NCI-H1105 (cell line): Measurements from ENCODE around the gene PNMA8A.

Experiments used
- DNase-seq: peaks from one replicate; lab custom pipeline; 2025; lab: John Stamatoyannopoulos, UW

Gene PNMA8A

GRCh38 chr19:46428239-46429135 lies 42.9 kb downstream of the PNMA8A start, which contains the start of gene PNMA8C:
TSS of gene PNMA8C (minus strand) at chr19:46428936. CDS start at chr19:46428359, 577 bp downstream.
- DNase-seq, result peak; percentile 85

- no peak for DNase-seq
These were observed 43.8 kb downstream of the PNMA8A start for GRCh38 chr19:46427518-46428045.

DNA sequence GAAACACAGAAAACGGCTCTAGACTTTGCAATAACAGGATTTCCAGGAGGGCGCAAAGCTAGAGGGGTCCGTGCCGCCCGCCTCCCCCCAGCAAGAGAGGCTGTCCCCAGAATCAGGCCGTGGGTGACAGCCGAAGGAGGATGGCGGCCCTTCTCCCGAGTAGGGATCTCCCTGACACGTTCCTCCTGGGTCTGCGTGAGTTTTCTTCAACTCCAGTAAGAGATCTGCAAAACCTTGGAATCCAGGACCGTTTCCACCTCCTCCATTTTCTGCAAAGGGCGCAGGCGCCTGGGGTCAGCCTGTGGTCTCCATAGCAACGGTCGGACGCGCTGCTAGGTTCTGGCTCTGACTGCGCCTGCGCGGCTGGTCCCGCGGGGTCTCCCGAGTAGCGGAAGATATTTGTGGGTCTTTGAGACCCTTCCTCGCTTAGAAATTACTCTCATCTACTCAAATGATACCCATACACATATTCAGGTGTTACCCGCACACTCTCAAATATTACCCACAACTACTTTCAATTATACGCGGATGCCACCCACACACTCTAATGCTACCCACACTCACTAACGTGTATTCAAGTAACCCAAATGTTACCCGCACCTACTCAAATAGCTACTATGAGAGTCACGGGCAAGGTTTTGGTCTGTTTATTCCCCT lies 44.7 kb downstream of the PNMA8A start:
- DNase-seq, result peak; percentile 61

GRCh38 chr19:46426035-46426505 lies 45.3 kb downstream of the PNMA8A start:
- peak; percentile 58 for DNase-seq

DNA sequence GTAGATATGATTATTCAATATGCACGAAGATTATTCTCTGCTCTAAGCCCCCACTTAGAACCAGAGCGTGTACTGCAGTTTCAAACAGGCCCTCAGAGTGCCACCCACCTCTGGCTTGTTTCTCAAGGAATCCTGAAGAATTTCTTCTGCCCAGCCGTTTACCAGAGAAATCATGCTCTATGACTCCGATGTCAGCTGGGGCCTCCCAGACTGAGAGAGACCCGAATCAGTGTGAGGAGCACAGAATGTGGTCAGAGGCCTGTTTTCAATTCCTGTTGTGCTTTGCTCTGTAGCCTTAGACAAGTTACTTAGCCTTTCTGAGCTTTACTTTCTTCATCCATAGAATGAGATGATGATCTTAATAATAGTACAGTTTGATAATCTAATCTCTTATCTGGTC lies 48.2 kb downstream of the PNMA8A start:
- no peak for DNase-seq

GRCh38 chr19:46422344-46422743 lies 49.0 kb downstream of the PNMA8A start:
- DNase-seq, result no peak

DNA sequence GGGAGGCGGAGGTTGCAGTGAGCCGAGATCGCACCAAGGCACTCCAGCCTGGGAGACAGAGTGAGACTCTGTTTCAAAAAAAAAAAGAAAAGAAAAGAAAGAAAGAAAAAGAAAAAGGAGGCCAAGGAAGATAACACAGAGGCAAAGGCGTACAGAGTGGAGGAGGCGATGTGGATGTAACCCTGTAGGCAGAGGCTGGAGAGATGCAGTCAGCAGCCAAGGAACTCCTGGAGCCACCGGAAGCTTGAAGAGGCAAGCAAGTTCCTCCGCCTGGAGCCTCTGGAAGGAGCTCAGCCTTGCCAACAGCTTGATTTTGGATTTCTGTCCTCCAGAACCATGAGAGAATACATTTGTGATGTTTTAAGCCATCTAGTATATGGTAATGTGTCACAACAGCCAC lies 51.3 kb downstream of the PNMA8A start:
- DNase-seq, result no peak
